ENCODE data around the gene CWC25. TPM values are rescaled to one million over a fixed set of nuclear protein-coding genes. Genes with fewer than 3 reads are reported as not detected.
A peak's percentile ranks its signal among the peaks of the same experiment; 100 is the strongest.

CWC25 gene
- total and polyA plus RNA-seq, 2 of the 13 experiments (the other 11 are each of a cell fraction or from before 2014, with no cell fraction given): 15.6 to 22.7 TPM

GRCh38 chr17:38867179-38867967 lies 42.3 kb upstream of the CWC25 start (continued):
- TF ChIP-seq ZSCAN20 (CRISPR knock-in tag; IDR thresholded peaks at IDR 0.05; ENCODE audit: borderline replicate concordance) (peak; percentile 89), POGK (CRISPR knock-in tag; conservative IDR thresholded peaks at IDR 0.05) (no peak), KLF11 (CRISPR knock-in tag; IDR thresholded peaks at IDR 0.05) (peak; percentile 47; the same call in 1 of the 2 replicates), ZNF841 (CRISPR knock-in tag; IDR thresholded peaks at IDR 0.05; ENCODE audit: borderline replicate concordance) (no peak), MEIS2 (CRISPR knock-in tag; IDR thresholded peaks at IDR 0.05) (peak; percentile 15; the same call in 1 of the 2 replicates), ZNF142 (CRISPR knock-in tag; IDR thresholded peaks at IDR 0.05) (0 out of 2 replicates have a peak, but pooled peaks have one; percentile 46), STAG1 (CRISPR knock-in tag; IDR thresholded peaks at IDR 0.05) (no peak), ZMYM4 (CRISPR knock-in tag; IDR thresholded peaks at IDR 0.05) (peak; percentile 54), ZNF337 (CRISPR knock-in tag; IDR thresholded peaks at IDR 0.05; ENCODE audit: borderline replicate concordance, low read depth) (no peak), NR0B2 (CRISPR knock-in tag; IDR thresholded peaks at IDR 0.05) (no peak), TMF1 (CRISPR knock-in tag; IDR thresholded peaks at IDR 0.05; ENCODE audit: low read depth) (no peak), ZNF512 (CRISPR knock-in tag; IDR thresholded peaks at IDR 0.05) (no peak), RBAK (CRISPR knock-in tag; IDR thresholded peaks at IDR 0.05) (no peak), CCAR2 (optimal IDR thresholded peaks at IDR 0.05; ENCODE audit: low read depth, low read length) (peak; percentile 39), FOXC1 (CRISPR knock-in tag; IDR thresholded peaks at IDR 0.05; ENCODE audit: borderline replicate concordance) (peak; percentile 70; the same call in 1 of the 2 replicates), ZNF570 (CRISPR knock-in tag; IDR thresholded peaks at IDR 0.05; ENCODE audit: borderline replicate concordance) (no peak), KDM4B (CRISPR knock-in tag; IDR thresholded peaks at IDR 0.05) (no peak)
- TF ChIP-seq, protein P1, sequence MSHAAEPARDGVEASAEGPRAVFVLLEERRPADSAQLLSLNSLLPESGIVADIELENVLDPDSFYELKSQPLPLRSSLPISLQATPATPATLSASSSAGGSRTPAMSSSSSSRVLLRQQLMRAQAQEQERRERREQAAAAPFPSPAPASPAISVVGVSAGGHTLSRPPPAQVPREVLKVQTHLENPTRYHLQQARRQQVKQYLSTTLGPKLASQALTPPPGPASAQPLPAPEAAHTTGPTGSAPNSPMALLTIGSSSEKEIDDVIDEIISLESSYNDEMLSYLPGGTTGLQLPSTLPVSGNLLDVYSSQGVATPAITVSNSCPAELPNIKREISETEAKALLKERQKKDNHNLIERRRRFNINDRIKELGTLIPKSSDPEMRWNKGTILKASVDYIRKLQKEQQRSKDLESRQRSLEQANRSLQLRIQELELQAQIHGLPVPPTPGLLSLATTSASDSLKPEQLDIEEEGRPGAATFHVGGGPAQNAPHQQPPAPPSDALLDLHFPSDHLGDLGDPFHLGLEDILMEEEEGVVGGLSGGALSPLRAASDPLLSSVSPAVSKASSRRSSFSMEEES (CRISPR knock-in tag; IDR thresholded peaks at IDR 0.05): no peak

Measured in HepG2 (cell line).